Bronchial epithelial cell (primary cell): ENCODE data around the gene PTPRA. TPM values are rescaled to one million over a fixed set of nuclear protein-coding genes. Genes with fewer than 3 reads are reported as not detected.
A peak's percentile ranks its signal among the peaks of the same experiment; 100 is the strongest.

Experiments
- DNase-seq: peaks from one replicate; pipeline ENCODE4 v3.0.0-alpha.2; 2010; ENCODE audit warnings: low read depth
- FAIRE-seq: peaks from 2 replicates; lab custom pipeline; 2011; peaks lifted over from hg19 to GRCh38; lab: Jason Lieb, UNC
- H3K27me3 ChIP-seq: 2 replicates; pipeline ENCODE4 v1.5.1; 2011; ENCODE audit warnings: low read length; ENCODE audit not compliant: control insufficient read depth, insufficient read depth
- H3K36me3 ChIP-seq: 2 replicates; pipeline ENCODE4 v1.5.1; 2011; ENCODE audit warnings: low read length; ENCODE audit not compliant: control insufficient read depth, insufficient read depth
- H3K4me3 ChIP-seq: 2 replicates; pipeline ENCODE4 v1.5.1; 2011; ENCODE audit warnings: mild to moderate bottlenecking, low read depth, low read length, control low read depth
- total RNA-seq: library from RNA; depleted of rRNA; stranded (reverse); fragments of >200 nt; gene quantifications from 2 replicates; pipeline ENCODE4 v1.2.1, GENCODE V29; 2014
- TF ChIP-seq, protein P1 (sequence below): IDR thresholded peaks from 2 replicates; pipeline ENCODE4 v1.5.1; 2011; ENCODE audit warnings: mild to moderate bottlenecking, moderate library complexity, low read length, control low read depth, inconsistent platforms; ENCODE audit not compliant: insufficient read depth, severe bottlenecking

PTPRA gene
- total RNA-seq, 1 donor from 2014 or later: 20.8 TPM

DNA sequence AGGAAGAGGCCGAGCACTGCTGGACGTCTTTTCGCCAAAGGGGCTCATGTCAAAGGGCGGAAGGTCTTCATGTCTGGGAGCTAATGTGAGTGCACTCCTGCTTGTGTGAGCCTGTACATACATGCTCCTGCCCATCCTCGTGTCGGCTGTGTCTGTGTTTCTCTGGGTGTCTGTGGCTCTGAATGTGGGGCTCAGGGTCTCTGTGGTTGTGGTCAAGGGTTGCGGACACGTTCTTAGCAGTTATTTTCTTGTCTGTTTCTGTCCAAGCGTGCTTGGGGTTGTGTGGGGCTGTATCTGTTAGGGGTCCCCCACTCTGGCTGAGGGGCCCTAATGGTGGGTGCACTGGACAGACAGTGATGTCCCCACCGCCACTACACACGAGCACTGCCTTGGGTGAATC is 208.4 kb downstream of the PTPRA start:
- DNase-seq (no peak), FAIRE-seq (no peak)
- peaks cover 19% of the 10 kb centered on the region for H3K27me3 ChIP-seq
- H3K36me3 ChIP-seq: no peaks in the 10 kb centered on the region
- no peak overlapping the region for H3K4me3 ChIP-seq
- TF ChIP-seq, protein P1, sequence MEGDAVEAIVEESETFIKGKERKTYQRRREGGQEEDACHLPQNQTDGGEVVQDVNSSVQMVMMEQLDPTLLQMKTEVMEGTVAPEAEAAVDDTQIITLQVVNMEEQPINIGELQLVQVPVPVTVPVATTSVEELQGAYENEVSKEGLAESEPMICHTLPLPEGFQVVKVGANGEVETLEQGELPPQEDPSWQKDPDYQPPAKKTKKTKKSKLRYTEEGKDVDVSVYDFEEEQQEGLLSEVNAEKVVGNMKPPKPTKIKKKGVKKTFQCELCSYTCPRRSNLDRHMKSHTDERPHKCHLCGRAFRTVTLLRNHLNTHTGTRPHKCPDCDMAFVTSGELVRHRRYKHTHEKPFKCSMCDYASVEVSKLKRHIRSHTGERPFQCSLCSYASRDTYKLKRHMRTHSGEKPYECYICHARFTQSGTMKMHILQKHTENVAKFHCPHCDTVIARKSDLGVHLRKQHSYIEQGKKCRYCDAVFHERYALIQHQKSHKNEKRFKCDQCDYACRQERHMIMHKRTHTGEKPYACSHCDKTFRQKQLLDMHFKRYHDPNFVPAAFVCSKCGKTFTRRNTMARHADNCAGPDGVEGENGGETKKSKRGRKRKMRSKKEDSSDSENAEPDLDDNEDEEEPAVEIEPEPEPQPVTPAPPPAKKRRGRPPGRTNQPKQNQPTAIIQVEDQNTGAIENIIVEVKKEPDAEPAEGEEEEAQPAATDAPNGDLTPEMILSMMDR: no peak

DNA sequence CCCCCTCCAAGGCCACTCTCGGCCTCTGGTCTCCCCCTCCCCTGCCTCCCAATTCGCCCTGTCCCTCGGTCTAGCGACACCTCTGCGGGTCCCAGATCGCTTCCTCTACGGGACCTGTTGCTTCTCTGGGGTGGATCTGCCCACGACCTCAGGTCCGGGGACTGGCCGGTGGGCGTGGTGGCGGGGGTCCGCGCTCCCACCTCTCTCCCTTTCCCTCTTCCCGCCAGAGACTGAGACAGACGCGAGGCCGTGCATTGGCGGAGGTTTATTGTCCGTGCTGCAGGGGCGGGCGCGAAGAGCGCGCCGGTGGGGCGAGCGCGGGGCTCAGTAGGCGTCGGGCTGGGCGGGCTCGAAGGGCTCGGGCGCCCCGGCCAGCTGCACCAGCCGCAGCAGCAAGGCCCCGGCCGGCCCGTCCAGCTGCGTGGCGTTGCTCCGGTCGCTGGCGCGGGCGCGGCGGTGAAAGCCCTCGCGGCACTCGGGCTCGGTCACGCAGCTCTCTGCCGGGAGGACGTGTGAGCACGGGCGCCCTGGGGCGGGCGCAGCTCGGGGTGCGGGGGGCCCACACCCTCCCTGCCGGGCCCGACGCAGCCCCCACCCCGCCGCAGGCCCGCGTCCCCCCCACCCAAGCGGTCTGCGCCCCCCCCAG is 209.1 kb downstream of the PTPRA start:
- no peak overlapping the region for H3K4me3 ChIP-seq
- no peak for FAIRE-seq
- TF ChIP-seq, protein P1: no peak
- no peaks in the 10 kb centered on the region for H3K36me3 ChIP-seq
- DNase-seq: no peak
- H3K27me3 ChIP-seq: peaks cover 19% of the 10 kb centered on the region

DNA sequence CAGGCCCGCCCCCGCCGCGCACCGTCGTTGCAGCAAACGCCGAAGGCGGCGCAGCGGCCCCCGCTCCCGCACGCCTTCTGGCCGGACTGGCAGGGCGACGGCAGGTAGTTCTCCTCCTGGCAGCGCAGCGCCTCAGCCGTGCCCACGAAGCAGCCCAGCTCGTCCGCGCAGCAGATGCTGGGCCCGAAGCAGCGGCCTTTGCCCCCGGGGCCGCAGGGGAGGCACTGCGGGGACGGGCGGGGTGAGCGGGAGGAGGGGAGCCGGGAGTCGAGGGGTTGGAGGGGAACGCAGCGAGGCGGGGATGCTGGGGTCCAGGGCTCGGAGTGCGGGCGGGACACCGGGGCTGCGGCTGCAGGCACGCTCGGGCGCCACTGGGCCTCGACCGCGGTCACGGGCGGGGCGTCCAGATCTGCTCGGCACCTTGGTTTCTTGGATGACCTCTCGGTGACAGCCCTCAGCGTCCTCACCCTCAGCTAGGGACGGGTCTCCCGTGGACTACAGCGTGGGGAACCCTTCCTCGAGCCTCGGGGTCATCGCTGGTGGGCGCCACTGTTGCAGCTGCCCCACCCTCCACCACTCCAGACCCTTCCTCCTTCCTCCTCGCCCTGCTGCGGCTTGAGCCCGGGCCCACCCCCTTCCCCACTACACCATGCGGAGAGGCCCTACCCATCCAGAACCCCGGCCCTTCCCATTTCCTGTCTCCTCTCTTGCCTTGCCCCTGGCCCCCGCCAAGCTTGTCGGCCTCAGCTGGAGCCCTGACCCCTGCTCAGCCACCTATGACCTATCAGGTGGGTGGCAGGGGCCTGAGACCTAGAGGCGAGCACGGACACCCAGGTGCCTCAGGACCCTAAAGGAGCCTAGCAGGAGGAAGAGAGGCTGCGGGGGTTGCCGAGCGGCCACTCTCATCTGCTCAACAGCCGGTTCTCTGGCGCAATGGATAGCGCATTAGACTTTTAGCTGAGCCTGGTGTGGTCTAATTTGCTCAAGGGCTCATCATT is 210.0 kb downstream of the PTPRA start:
- Histone ChIP-seq H3K27me3 (peaks cover 19% of the 10 kb centered on the region), H3K4me3 (peak overlapping the region; percentile 6), H3K36me3 (no peaks in the 10 kb centered on the region)
- DNase-seq (no peak), FAIRE-seq (no peak)
- TF ChIP-seq, protein P1: no peak

DNA sequence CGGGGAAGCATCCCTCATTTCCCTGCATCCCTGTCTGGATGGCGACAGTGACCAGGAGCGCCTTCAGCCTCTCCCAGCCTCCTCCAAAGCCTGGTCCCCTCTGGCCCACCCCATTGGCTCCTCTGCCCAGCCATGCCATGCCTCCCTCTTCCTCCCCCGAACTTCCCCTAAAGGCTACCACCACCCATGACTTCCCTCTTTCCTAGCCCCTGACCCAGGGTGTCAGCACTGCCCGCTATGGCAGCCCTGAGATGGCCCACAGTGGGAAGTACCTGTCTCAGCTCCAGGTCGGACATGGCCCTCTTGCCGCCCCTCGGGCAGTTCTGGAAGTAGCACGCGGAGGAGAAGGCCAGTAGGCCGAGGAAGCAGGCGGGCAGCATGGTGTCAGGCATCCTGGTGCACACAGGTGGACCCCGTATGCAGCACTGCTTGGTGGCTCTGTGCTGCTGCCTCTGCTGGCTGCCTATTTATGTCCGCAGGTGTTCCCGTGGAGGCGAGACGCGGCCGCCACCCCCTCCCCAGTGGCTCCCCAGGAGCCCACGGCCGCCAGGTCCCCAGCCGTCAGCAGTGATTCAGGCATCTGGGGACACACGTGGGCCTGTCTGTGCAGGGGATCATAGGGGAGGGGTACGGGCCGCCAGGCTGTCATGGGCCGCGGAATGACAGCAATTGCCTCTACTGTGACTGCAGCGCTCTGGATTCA is 211.2 kb downstream of the PTPRA start, which contains the start of gene AVP:
AVP (minus strand) TSS at position 442 of the 703 bp plus-strand sequence; CDS start at position 392, 50 bp downstream.
- H3K36me3 ChIP-seq: no peaks in the 10 kb centered on the region
- no peak for FAIRE-seq
- no peak for DNase-seq
- no peak within 1 kb of the TSS for H3K4me3 ChIP-seq
- peaks cover 19% of the 10 kb centered on the region for H3K27me3 ChIP-seq
- TF ChIP-seq, protein P1: no peak

DNA sequence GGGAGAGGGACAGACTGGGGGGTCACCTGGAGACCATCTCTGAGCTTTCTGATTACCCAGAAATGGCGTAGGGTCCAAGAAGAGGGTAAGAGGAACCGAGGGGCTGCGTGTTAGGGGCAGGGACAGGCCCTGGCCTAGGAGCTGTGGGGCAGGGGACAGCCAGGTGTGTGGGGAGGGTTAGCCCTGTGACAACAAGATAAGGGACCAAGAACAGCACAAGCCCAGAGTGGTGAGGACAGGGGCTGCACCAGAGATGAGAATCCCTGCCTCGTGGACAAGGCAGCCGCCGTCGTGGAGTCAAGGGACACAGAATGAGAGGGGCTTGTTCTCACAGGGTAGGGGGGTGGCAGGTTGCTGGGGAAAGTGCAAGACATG is 211.7 kb downstream of the PTPRA start:
- no peak for FAIRE-seq
- TF ChIP-seq, protein P1: no peak

More for the DNA sequence above, 211.7 kb downstream of the PTPRA start:
- no peak overlapping the region for H3K4me3 ChIP-seq
- peaks cover 19% of the 10 kb centered on the region for H3K27me3 ChIP-seq
- no peak for DNase-seq
- H3K36me3 ChIP-seq: no peaks in the 10 kb centered on the region
